ENCODE measurements around the gene CDK15.

The CDK15 gene

DNA sequence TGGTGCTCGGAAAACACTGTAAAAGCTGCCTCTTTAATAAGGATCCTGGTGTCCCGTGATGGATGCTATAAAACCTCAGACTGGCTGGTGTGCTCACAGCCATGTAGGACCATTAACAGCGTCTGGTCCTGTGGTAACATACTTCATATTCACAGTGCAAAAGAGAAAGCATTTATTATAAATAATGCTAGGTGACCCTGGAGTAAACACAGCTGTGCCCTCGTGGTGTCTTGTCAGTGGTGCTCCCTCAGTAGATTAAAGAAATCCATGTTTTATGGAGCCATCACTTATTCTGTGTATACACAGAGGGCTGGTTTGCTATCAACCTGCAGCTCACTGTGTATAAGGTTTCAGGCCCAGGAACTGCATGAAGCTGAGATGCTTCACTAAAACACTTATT, 106.9 kb downstream of the CDK15 start:
- no peak for DNase-seq

DNA sequence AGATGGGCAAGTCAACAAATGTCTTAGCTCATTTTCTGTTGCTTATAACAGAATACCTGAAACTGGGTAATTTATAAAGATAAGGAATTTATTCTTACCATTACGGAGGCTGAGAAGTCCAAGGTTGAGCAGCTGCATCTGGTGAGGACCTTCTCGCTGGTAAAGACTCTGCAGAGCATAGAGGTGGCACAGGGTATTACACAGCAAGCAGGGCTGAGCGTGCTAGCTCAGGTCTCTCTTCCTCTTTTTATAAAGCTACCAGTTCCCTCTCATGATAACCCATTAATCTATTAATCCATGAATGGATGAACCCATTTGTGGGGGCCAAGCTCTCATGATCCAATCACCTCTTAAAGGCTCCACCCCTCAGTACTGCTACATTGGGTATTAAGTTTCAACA, 109.1 kb downstream of the CDK15 start:
- no peak for DNase-seq

DNA sequence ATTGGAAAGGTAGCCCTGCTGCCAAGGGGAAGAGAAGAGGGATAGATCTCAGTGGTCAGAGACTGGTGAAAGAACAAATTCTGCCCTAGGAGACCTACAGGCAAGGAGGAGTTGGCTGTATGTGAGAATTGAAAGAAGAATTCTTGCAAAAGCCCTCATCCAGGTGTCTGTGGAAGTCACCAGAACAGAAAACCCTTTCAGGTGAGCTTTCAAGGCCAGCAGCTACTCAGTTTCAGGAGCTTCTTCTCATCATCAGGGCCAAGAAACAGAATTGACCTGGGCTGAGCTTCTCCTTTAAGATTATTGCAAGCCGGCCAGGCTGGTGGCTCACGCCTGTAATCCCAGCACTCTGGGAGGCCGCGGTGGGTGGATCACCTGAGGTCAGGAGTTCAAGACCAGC, 110.2 kb downstream of the CDK15 start:
- DNase-seq = no peak

DNA sequence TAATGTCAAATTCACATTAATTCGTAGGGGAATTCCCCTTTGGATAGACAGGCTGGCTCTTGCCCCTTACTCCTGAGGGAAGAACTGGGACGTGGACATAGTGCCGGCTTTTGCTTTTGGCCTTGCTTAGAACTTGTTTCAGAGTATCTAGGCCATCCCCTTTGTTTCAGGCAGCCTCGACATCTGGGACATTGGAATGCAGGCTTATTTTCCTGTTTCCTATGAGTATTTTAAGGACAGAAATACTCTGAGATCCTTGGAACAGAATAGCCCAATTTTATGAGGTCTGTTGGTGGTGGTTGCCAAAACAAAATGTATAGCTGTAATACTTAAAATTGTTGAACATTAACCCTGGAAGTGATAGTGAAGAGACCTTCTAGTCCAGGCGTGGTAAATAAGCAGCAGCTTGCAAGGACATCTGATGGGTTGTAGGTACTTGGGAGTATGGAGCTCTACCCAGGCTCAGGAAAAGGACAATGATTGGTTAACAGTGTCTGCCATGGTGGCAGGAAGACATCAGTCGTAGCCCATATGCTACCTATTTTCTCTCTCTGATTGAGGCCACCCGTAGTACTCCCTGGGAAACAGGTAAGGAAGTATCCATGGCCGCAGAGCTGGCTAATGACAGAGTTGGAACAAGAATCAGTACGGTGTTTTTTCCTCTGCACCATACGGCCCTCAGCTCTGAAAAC, 112.4 kb downstream of the CDK15 start:
- DNase-seq = no peak

DNA sequence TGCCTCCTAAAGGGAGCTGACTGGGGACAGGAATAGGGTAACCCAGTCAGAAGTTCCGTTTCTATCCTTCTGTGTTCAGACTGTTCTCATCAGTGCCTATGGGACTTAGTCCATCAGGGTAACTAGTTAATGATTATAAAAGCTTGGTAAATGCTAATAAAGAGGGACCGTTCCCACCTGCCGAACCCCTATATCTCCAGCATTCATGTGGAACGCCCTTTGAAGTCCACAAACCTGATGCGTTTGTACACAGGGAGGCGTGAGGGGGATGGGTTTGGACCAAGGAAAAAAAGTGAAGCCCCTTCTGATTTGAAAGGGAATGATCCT, 112.9 kb downstream of the CDK15 start:
- DNase-seq = no peak

DNA sequence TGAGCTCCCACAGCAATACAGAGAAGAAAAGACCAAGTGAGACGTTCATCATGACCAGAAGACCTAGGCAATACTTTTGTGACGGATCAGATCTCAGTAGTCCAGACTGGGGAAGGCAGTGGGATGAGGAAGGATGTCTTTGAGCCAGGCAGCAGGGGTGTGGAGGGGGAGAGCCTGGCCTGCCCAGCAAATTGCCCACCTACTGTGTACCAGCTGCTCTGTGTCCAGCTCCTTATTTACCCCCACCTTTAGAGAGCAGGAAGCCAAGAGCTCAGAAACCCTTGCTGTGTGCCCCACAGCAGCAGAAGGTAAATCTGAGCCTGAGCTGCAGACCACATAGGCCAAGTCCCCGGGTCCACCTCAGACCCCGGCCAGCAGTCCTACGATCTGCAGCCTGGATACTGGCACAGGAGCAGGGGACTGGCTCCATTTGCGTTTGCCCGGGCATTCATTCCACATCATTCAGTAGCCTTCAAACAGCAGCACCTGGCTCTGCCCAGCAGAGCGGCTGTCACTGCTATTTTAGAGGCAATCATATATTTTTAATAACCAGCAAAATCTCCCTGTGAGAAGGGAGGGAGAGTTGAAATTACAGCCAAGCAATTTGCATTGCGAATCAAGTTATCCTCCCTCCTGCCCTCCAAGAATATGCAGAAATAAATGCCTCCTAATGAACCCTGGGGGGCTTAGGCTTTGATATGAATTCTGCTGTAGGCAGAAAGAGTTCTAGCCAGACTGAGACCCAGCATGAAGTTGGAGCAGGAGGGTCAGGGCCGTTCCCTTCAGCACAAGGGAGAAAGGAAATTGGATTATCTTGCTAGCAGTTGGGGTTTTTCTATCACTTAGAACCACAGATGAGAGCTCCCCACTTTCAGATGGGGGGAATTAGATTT, 117.3 kb downstream of the CDK15 start:
- no peak for DNase-seq

DNA sequence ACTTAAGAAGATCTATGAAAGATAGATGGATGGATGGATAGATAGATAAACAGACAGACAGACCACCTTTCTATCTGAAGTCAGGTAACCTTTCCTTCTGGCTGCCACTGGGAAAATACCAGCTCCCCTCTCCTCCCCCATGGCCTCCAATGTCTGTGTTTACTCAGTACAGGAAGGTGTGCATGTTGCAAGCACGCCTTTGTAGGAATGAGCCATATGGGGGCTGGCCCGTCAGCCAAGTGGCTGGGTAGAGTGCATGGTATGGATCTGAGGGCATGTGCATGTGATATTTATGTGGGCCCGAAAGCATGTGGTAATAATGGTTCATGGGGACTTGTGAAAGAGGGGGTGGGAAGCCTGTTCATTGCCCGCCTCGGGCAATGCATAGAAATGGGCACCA, 118.1 kb downstream of the CDK15 start:
- no peak for DNase-seq

DNA sequence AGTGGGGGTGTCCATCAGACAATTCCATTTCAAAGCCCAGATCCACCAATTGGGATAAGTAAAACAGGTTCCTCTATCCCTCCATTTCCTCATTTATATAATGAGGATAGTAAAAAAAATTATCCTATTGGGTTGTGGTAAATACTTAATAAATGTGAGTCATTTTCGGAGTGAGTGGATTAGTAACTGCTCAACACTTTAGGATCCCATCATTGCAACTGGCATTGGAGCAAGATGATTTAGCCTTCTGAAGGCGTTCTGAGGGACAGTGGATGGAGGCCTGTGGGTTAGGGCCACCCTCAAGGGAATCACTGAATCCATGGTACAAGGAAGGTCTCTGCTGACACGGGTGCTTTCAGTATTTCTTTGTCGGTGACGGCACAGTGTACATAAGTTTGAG, 118.7 kb downstream of the CDK15 start:
- no peak for DNase-seq

DNA sequence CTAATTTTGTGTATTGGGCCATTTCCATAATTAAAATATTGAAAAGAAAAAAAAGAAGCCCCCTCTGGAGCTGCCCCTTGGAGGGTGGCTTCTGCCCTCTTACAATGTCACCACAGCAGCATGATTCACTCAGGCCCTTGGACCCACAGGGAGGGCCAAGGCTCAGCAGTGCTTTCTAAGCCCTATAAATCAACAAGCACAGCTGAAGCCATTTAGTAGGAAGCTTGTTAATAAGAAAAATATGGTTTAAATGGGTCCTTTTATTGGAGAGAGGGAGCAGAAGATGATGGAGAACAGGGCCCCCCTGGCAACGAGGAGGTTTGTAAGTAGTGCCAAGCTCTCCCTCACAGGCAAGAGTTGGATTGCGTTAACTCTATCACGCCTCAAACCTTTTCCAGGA, 119.7 kb downstream of the CDK15 start:
- DNase-seq = no peak

DNA sequence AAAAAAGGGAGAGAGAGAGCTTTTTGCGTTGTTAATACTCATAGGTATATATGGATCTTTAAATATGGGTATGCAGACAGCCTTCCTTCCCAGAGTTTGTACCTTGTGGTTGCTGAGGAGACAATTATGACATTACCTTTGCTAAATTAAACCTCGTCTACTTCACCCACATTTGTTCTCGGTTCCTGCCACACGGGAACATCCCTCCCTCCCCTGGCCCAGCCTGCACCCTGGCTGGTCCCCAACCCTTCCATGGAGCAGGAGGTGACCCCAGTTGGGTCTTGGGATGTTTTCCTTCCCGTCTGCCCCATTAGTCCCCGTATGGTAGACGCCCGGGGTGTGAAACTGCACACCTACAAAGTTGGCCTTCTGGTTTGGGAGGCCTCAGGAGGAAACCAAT, 122.0 kb downstream of the CDK15 start:
- DNase-seq = no peak

DNA sequence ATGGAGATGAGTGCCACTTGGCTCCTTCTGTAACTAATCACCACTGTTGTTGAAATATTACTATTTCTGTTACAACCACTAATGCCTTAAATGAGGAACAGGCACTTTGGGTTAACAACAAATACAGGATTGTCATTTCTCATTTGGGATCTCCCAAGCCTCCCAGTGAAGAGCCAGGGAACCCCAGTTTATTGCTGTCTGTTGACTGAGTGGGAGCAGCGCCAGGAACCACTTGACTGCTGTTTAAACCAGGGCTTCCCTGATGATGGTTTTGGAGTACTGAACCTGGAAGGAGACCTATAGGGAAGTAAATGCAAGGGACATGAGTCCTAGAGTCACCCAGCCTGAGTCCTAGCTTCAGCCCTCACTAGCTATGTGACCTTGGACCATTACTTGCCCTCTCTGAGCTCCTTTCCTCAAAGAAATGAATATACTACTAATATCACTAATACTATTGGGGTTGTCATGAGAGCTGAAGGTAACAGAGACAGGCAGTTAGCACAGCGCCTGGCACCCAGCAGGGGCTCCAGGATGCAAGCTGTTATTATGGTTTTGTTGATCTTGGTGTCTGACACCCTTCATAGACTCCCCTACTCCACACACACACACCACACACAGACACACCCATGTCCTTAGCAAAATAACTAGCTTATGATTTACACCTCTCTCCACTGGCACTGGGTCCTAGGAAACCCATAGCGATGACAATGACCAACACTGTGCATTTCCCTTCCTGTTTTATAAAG, 123.1 kb downstream of the CDK15 start:
- DNase-seq = no peak

DNA sequence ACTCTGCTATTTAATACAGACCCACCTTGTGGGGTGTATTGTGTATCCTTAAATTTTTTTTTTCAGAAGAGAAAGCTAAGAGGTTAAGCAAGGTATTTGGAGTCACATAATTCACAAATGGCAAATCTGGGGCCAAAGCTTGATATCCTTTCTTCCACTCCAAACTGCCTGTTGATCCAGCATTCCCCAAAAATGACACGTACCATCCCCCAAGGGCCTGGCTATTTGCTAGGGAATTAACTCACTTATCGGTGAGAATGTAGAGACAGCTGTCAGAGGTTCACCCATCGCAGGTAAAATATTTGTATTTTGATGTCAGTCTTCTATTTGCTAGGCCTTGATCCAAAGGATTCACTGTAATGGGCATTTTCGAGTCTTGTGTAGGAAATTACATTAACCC, 123.7 kb downstream of the CDK15 start:
- DNase-seq = no peak

DNA sequence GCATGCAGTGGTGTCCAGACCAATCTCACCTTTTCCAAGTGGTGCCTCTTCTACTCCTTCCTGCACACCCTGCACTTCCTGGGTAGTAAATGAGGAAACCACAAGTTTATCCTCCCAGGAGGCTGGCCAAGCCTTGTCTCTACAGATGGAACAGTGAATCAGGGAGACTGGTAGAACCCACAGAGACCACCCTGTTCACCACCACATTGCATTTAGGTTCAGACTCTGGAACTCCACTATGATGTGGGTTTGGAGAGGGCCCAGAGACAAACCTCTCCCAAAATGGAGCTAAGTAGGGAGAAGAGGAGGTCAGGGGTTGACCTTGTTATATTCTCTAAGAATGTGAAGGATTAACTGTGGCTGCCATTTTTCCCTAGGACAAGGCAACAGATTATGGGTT, 124.5 kb downstream of the CDK15 start:
- DNase-seq = no peak

DNA sequence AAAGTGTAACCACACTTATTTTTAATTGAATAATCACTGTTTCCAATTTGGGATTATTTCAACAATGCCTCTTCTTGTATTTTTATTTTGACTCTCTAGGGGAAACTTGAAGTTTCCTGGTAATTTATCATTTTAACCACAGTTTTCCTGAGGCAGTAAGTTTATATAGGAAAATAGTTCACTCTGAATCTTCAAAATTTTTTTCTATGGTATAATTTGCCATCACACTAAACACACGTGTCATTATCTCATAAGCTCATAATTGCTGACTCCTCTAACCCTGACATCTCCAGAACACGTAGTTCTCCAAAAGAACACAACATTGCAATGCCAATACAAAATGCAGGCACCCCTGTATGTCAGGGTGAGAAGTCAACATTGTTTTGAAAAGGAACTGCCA, 125.1 kb downstream of the CDK15 start:
- no peak for DNase-seq

DNA sequence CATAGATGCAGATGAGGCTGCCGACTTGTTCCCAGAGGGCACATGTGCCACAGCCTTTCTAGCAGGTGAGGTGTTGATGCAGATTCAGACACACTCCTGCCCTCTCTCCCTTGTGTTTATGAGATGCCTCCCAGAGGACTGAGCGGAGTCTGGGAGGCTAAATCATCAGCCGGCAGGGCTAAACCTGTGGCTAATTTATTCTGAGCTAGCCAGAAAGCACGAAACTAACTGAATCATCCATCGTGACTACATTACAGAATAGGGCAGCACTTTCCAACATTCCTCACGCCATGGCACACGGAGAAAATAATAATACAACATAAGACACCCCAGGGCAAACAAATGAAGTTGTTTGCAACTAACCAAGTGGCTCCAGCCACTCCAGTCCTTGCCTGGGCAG, 125.6 kb downstream of the CDK15 start:
- no peak for DNase-seq

DNA sequence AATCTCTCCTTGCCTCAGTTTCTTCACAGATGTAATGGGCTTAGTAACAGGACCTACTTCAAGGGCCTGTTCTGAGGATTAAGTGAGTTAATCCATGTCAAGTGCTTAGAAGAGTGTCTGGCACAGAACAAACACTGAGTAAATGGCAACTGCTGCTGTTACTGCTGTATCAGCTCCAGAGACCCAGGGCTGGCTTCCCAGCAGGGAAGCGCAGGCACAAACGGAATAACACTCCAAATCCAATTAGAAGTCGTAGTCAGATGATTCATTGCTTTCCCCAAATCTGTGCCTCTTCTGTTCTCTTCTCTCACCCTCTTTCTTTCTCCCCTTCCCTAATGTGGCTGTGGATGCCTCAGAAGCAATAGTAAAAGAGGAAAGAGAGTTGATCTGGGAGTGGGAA, 126.2 kb downstream of the CDK15 start:
- no peak for DNase-seq

DNA sequence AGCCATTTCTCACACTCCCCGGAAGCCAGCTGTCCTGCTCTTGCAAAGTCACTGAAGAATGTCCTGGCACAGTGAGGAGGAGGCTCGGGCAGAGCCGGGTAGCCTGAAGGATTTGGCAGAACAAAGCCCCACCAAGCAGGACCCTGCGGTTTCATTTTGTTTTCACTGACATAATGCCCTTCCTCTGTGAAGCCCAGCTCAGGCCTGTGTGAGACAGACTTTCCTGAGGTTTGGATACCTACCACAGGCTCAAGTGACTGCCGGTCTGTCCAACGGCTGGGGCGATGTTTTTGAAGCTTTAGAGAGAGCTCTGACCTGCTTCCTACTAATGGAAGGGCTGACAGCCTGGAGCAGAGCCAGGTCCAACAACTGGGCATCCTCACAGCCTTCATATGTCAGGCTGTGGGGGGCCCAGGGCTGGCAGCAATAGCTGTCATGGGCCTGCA, 127.5 kb downstream of the CDK15 start:
- DNase-seq = no peak

DNA sequence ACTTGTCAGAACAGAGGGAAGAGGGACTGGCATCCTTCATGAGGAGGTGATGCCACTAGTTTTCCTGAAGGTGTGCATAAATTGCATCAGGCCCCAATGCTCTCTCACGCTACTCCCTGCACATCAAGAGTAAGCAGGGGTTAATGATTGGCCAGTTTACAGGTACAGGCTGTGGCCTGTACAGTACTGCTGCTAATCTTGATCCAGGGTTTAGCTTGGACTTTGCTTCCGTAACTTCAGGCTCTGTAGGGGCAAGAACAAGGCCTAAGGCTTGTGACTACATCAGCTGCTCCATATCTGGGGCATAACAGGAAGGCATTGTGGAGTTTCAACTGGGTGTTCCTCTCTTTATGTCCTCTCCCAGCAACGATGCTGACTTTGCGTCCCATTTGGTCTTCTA, 130.5 kb downstream of the CDK15 start:
- DNase-seq = no peak

DNA sequence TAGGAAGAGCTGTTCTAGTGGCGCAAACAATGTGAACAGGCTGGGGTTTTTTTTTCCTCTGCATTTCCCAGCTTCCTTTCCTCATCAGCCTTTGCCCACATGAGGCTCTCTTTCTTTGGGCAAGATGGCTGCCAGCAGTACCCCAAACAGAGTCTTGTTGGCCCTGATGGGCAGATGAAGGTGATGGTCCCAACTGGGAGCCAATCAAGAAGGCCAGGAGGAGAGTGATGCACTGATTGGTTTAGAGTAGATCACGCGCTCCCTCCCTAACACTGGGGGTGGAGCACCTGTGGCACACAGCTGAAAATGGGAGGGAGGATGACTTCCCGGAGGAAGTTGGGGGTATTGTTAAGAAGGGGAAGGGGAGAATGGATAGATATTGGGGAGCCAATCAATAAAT, 131.0 kb downstream of the CDK15 start:
- no peak for DNase-seq

DNA sequence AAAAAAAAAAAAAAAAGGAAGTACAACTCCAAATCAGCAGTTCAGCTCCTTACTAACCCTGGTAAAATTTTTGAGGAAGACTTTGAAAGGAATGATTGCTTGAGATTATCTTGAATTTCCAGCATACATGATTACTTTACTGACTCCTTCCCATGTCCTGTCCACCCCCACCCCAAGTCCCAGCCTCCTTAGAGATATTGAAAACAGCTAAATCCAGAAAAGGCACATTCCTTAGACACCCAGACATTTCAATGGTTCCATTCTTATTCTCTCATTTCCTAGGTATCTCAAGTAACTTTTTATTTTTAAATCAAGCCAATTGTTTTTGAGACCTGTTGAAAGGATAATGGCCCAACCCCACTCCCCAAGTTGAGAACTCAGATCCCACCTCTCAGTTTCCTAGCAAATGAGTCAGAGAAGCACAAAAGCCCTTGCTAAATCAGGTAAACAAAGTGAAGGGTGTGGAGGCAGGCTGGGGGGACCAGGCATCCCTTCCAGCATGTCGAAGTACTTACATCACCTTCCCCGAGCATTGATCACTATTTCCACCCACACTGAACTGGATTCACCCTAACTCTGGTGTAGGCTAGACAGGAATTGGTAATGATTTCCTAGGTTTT, 131.9 kb downstream of the CDK15 start:
- no peak for DNase-seq

DNA sequence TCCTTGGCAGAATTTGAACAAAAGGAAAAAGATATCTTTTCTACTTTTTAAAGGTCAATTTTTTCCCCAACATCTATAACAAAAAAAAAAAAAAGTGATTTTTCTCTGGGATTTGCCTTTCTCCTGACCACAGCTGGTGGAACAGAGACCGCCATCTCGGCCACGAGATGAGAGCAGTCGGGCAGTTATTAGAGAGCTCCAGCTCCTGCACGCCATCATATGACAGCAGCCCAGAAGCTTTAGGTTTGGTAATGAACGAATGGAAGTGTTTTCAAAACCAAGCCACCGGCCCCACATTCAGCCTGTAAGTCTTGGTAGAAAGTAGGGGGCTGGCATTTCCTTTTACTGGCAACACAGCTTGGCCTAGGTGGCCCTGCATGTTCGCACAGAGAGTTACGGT, 132.4 kb downstream of the CDK15 start:
- no peak for DNase-seq

DNA sequence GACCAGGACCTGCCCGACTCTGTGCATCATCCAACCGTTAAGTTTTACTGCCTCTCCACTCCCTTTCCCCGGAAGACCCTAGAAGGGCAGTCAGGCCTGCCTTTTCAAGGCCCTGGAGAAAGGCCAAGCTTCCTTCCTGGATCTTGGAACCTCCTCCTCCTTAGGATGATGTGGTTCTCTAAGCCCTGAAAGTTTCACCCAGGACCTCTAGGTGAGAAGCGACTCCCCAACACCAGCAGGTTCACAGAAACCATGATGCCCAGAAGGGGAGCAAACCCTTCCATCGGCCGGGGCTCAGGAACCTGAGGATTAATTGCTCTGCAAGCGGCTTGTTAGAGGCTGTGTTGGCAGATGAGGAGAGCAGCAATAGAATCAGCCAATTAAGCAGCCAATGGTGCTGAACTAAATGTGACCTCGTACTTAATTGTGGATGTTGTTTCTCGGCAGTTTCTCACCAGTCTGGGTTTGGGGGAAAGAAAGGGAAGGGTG, 133.2 kb downstream of the CDK15 start:
- no peak for DNase-seq

DNA sequence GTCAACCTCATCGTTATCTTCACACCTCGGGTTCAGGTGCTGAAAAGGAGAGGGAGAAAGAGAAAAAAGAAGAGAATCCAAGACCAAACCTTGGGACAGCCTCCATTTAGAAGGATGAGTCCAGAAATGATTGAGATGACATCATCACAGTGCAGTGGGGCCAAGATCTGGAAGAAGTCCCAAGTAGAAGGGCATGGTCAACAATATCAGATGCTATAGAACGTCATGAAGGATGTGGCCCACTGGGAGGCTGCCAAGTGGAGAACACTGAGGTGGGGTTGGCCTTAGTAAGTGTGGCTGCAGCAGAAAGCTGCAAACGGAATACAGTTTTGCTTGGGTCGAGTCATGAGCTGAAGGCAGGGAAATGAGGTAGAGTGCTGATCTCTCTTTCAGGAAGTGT, 136.2 kb downstream of the CDK15 start:
- DNase-seq = no peak
